Endodermal cell (in vitro differentiated cells): ENCODE measurements around the gene CDPF1. TPM values are rescaled to one million over a fixed set of nuclear protein-coding genes. Genes with fewer than 3 reads are reported as not detected.
A peak's percentile ranks its signal among the peaks of the same experiment; 100 is the strongest.
"Not testable (repeated sequence)": the region's sequence is repeated elsewhere in the genome, so short reads cannot be mapped to it uniquely, and the experiment has no call there.

ENCODE experiments used
- DNase-seq: peaks from one replicate; pipeline ENCODE4 v3.0.0-alpha.2; 2017
- H3K27ac ChIP-seq: 2 replicates; pipeline ENCODE4 v1.5.1; 2013; ENCODE audit warnings: mild to moderate bottlenecking, low read depth, low read length, moderate library complexity
- H3K27me3 ChIP-seq: 2 replicates; pipeline ENCODE4 v1.6.1; 2013; ENCODE audit warnings: mild to moderate bottlenecking, low read length, moderate library complexity; ENCODE audit not compliant: insufficient read depth, control insufficient read depth, poor library complexity, severe bottlenecking
- H3K36me3 ChIP-seq: 2 replicates; pipeline ENCODE4 v1.7.0; 2013; ENCODE audit warnings: mild to moderate bottlenecking, low read length, moderate library complexity; ENCODE audit not compliant: control insufficient read depth, insufficient read depth
- H3K4me1 ChIP-seq: one replicate; pipeline ENCODE4 v1.7.0; 2013; ENCODE audit warnings: low read length; ENCODE audit not compliant: control insufficient read depth, insufficient read depth
- H3K4me3 ChIP-seq: 2 replicates; pipeline ENCODE4 v1.5.1; 2013; ENCODE audit warnings: mild to moderate bottlenecking, low read length, moderate library complexity
- H3K9ac ChIP-seq: 2 replicates; pipeline ENCODE4 v1.6.1; 2013; ENCODE audit warnings: mild to moderate bottlenecking, low read length, moderate library complexity; ENCODE audit not compliant: poor library complexity, severe bottlenecking; ENCODE audit errors: extremely low read depth
- H3K9me3 ChIP-seq: 2 replicates; pipeline ENCODE4 v1.6.1; 2013; ENCODE audit warnings: mild to moderate bottlenecking, low read length, moderate library complexity; ENCODE audit not compliant: control insufficient read depth
- H3K27ac Mint-ChIP-seq: 2 replicates; pipeline ENCODE4 v1.8.0; 2020; ENCODE audit warnings: mixed read lengths
- H3K27me3 Mint-ChIP-seq: 2 replicates; pipeline ENCODE4 v1.8.0; 2021; ENCODE audit warnings: mild to moderate bottlenecking, mixed read lengths; ENCODE audit not compliant: insufficient read depth
- H3K36me3 Mint-ChIP-seq: 2 replicates; pipeline ENCODE4 v1.8.0; 2020; ENCODE audit warnings: low read depth, mixed read lengths
- H3K4me1 Mint-ChIP-seq: 2 replicates; pipeline ENCODE4 v1.8.0; 2020; ENCODE audit warnings: mixed read lengths
- H3K4me3 Mint-ChIP-seq: 2 replicates; pipeline ENCODE4 v1.8.0; 2020; ENCODE audit warnings: mild to moderate bottlenecking, moderate library complexity, mixed read lengths
- H3K9me3 Mint-ChIP-seq: 2 replicates; pipeline ENCODE4 v1.8.0; 2020; ENCODE audit warnings: mild to moderate bottlenecking, mixed read lengths
- WGBS, 2 experiments: methylation state at CpG; one replicate each; pipeline versions ENCODE4 v1.1.5 to v1.1.7; 2013; ENCODE audit warnings: missing lambda C conversion rate in 2 of 2, mixed read lengths in 1 of 2; ENCODE audit not compliant: insufficient coverage in 1 of 2, insufficient read length in 1 of 2; 5-methylcytosine and 5-hydroxymethylcytosine counted together
- total RNA-seq, 2 donors: library from RNA; stranded (reverse); fragmentation: NEBNext Ultra II Directional in 1 of 2; extraction: Animal tissue kit (Norgen Biotek cat#: 25700) in 1 of 2; gene quantifications; 2 replicates in 1 of 2; 3 replicates in 1 of 2; pipeline ENCODE4 v1.2.1, GENCODE V29; 2021
- TF ChIP-seq, protein P1 (sequence below): fragments of 200-600 bp; sonication (generic); conservative IDR thresholded peaks from 2 replicates; pipeline ENCODE4 v1.5.0; 2021; ENCODE audit warnings: antibody characterized with exemption, mild to moderate bottlenecking

The CDPF1 gene
- total RNA-seq, 2 donors from 2014 or later: 11.3 to 15.1 TPM

DNA sequence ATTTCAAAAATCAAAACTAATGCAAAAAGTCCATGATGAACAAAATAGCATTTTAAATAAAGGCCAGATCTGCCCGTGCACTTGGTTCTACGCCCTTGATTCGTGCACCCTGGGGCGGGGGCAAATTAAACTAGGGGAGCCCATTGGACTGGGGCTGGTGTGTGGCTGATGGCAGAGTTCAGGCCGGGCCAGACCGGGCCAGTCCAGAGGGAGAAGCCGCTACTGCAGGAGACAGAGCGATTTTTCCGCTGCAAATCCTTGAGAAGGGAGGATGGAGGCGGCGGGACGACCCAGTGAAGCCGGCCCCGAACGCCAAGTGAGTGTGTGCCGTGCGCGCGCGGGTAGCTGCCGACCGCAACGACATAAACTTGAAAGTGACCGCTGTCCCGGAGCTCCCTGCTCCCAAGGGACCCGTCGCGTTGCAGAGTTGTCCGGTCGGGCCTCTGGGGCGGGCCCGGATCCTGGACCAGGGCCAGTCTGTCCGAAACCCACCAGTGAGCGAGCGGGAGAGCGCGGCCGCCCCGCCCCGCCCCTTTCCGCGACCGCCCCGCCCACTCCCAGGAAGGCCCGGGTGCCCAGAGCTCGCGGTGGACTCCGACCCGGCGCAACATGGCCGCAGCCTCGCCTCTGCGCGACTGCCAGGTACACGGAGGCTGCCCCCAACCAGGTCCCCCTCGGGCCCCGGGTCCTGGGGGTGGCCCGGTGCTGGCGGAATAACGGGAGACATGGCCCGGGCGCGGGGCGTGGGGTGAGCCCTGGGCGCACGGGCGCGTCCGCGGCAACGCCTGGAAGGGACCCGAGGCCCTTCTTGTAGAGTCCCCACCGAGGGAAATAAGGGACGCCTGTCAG is 17.6 kb upstream of the CDPF1 start, which contains the start of gene TTC38:
Gene TTC38 (plus strand): TSS at position 578 of the 849 bp plus-strand sequence. CDS start 32 bp downstream, at position 610.
- Mint-ChIP-seq H3K4me3 (peak within 1 kb of the TSS; percentile 74), H3K36me3 (peaks cover 17% of the 10 kb centered on the region), H3K9me3 (peaks cover 38% of the 10 kb centered on the region), H3K27me3 (peaks cover 37% of the 10 kb centered on the region), H3K27ac (peak within 1 kb of the TSS; percentile 61), H3K4me1 (peaks cover 3% of the 10 kb centered on the region)
- H3K9me3 ChIP-seq: peaks cover 32% of the 10 kb centered on the region
- H3K4me1 ChIP-seq: no peaks in the 10 kb centered on the region
- peak within 1 kb of the TSS; percentile 87 for H3K4me3 ChIP-seq
- H3K27ac ChIP-seq: no peak within 1 kb of the TSS
- TF ChIP-seq, protein P1, sequence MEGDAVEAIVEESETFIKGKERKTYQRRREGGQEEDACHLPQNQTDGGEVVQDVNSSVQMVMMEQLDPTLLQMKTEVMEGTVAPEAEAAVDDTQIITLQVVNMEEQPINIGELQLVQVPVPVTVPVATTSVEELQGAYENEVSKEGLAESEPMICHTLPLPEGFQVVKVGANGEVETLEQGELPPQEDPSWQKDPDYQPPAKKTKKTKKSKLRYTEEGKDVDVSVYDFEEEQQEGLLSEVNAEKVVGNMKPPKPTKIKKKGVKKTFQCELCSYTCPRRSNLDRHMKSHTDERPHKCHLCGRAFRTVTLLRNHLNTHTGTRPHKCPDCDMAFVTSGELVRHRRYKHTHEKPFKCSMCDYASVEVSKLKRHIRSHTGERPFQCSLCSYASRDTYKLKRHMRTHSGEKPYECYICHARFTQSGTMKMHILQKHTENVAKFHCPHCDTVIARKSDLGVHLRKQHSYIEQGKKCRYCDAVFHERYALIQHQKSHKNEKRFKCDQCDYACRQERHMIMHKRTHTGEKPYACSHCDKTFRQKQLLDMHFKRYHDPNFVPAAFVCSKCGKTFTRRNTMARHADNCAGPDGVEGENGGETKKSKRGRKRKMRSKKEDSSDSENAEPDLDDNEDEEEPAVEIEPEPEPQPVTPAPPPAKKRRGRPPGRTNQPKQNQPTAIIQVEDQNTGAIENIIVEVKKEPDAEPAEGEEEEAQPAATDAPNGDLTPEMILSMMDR: no peak
- H3K27me3 ChIP-seq: peaks cover 13% of the 10 kb centered on the region
- peak within 1 kb of the TSS; percentile 62 for H3K9ac ChIP-seq
- DNase-seq: peak; percentile 94
- peaks cover 6% of the 10 kb centered on the region for H3K36me3 ChIP-seq
- WGBS, 2 experiments: 5 to 7% methylated on average over 18 to 74 of the region's 74 CpGs

DNA sequence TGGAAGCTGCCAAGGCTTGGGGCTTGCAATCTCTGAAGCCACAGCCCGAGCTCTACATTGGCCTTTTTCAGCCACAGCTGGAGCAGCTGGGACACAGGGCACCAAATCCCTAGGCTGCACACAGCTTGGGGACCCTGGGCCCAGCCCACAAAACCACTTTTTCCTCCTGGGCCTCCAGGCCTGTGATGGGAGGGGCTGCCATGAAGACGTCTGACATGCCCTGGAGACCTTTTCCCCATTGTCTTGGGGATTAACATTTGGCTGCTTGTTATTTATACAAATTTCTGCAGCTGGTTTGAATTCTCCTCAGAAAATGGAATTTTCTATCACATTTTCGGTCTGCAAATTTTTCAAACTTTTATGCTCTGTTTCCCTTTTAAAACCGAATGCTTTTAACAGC is 15.5 kb upstream of the CDPF1 start:
- peaks cover 49% of the 10 kb centered on the region for H3K9me3 Mint-ChIP-seq
- H3K36me3 Mint-ChIP-seq: peaks cover 13% of the 10 kb centered on the region
- DNase-seq, H3K36me3 ChIP-seq, H3K4me1 ChIP-seq, H3K4me3 Mint-ChIP-seq, H3K4me3 ChIP-seq, H3K27ac Mint-ChIP-seq, H3K9ac ChIP-seq, H3K27ac ChIP-seq, H3K4me1 Mint-ChIP-seq: not testable (repeated sequence)
- Histone ChIP-seq H3K9me3 (peaks cover 32% of the 10 kb centered on the region), H3K27me3 (peaks cover 33% of the 10 kb centered on the region)
- H3K27me3 Mint-ChIP-seq: peaks cover 57% of the 10 kb centered on the region
- 82 to 90% methylated on average over 3 to 4 of the region's 4 CpGs for WGBS, 2 experiments

DNA sequence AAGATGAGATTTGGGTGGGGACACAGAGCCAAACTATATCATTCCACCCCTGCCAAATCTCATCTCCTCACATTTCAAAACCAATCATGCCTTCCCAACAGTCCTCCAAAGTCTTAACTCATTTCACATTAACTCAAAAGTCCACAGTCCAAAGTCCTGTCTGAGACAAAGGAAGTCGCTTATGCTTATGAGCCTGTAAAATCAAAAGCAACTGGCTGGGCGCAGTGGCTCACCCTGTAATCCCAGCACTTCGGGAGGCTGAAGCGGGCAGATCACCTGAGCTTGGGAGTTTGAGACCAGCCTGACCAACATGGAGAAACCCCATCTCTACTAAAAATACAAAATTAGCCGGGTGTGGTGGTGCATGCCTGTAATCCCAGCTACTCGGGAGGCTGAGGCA is 14.4 kb upstream of the CDPF1 start:
- WGBS, 2 experiments: 94 to 100% methylated on average over 2 to 6 of the region's 6 CpGs
- not testable (repeated sequence) for H3K36me3 Mint-ChIP-seq, H3K4me1 ChIP-seq, H3K4me3 Mint-ChIP-seq, H3K27ac ChIP-seq, H3K4me3 ChIP-seq, H3K9ac ChIP-seq, DNase-seq, H3K36me3 ChIP-seq, H3K4me1 Mint-ChIP-seq, H3K27ac Mint-ChIP-seq
- Mint-ChIP-seq H3K9me3 (peaks cover 49% of the 10 kb centered on the region), H3K27me3 (peaks cover 68% of the 10 kb centered on the region)
- H3K9me3 ChIP-seq: peaks cover 32% of the 10 kb centered on the region
- peaks cover 44% of the 10 kb centered on the region for H3K27me3 ChIP-seq

DNA sequence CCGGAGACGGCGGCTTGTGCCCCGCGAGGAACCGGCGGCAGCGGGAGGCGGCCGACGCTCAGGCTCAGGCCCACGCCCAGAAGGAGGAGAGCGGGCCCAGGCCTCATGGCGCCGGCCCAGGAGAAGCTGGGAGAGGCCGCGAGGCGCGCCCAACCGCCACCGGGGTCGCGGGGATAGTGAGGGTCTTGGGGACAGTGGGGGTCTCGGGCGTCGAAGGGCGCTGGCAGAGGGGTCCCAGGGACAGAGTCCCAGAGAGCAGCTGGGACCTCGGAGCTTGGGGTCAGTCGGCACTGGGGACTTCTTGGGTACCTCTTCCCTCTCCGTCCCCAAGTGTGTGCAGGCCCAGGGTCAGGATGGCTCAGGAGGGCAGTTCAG is 13.1 kb upstream of the CDPF1 start, which contains the start of gene PKDREJ:
Gene PKDREJ (minus strand): TSS at position 128 of the 375 bp plus-strand sequence. CDS start 21 bp downstream, at position 107.
- Histone ChIP-seq H3K36me3 (no peaks in the 10 kb centered on the region), H3K27me3 (peaks cover 57% of the 10 kb centered on the region), H3K9ac (no peak within 1 kb of the TSS), H3K4me3 (no peak within 1 kb of the TSS), H3K27ac (no peak within 1 kb of the TSS), H3K9me3 (peaks cover 32% of the 10 kb centered on the region), H3K4me1 (no peaks in the 10 kb centered on the region)
- Mint-ChIP-seq H3K36me3 (peaks cover 10% of the 10 kb centered on the region), H3K4me1 (peaks cover 3% of the 10 kb centered on the region), H3K27ac (no peak within 1 kb of the TSS), H3K27me3 (peaks cover 81% of the 10 kb centered on the region), H3K9me3 (peaks cover 49% of the 10 kb centered on the region), H3K4me3 (peak within 1 kb of the TSS; percentile 43)
- TF ChIP-seq, protein P1: no peak
- WGBS, 2 experiments: 63 to 78% methylated on average over 16 to 30 of the region's 30 CpGs
- DNase-seq: no peak
